Colon (tissue), 2 donors: Measurements from ENCODE around the gene ACADVL.

Experiments
- FAIRE-seq: peaks from 2 replicates; lab custom pipeline; 2012; peaks lifted over from hg19 to GRCh38; lab: Jason Lieb, UNC
- donor health status: control.
- donor health status: control.

The ACADVL gene

DNA sequence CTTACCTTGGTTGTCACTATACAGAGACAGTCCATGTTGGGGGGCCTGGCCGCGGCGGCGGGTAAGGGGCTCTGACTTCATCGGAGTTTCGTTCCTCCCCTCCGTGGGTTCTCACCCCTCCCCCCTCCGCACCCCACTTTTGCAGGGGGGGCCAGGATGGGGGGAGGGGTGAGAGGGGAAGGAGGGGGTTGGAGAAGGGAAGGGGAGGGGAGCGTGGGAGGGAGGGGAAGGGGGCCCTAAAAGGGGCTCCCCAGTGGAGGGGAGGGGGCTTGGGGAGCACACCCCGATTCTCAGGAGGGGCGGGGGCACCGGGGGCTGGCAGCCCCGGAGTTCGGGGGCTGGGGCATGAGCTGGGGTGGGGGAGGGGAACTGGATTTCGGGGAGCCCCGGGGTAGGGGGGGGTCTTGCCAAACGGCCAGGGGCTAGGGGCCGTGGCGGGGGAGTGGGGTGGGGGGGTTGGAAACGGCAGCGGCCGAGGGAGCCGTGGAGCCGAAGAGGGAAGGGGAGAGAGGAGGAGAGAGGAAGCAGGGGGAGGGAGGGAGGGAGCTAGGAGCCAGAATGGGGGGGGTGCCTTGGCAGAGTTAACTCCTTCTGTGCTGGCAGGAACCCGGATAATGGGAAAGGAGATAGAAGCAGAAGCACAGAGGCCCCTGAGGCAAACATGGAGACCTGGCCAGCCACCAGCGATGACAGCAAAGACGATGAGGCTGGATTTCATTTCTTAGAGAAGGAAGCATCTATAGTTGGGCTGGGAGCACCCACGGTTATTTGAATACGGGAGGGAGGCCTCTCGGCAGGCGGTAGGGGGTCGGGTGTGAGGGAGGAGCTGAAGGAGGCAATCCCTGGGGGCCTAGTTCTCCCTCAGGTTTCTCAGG lies 2.4 kb upstream of the ACADVL start:
- FAIRE-seq = no peak

DNA sequence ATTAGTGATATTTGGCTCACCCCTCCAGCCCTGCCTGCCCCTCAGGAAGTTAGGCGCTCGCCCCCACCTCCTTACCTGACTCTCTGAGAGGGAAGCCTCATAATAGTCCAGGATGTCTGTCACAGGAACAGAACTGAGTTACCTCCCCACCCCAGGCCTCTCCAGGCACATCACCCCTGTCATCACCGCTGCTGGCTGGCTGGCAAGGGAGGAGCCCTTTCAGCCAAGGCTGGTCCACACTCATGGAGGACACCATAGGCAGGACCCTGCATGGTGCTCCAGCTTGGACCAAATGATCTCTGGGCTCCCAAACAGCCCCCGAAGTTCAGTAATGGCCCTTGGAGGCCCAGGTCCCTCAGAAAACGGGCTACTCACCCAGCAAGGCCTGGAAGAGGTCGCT lies 1.6 kb upstream of the ACADVL start:
- no peak for FAIRE-seq

DNA sequence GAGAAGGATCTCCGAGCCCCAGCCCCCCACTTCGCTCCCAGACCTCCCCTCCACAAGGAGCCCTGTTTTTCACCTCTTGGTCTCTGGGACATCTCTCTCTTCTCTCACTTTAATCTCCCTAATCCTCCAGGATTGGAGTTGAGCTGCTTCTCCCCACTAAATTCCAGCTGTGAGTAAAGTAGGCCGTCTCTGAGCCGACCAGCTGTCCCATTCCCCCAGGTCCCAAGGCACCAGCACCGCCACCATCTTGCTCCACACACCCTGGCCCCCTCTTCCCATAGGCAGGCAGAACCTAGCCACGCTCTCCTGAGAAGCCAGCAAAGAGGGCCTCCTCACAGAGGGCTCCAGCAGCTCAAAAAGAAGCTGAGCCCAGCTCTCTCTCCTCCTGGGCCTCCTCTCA lies 980 bp upstream of the ACADVL start:
- FAIRE-seq = no peak

DNA sequence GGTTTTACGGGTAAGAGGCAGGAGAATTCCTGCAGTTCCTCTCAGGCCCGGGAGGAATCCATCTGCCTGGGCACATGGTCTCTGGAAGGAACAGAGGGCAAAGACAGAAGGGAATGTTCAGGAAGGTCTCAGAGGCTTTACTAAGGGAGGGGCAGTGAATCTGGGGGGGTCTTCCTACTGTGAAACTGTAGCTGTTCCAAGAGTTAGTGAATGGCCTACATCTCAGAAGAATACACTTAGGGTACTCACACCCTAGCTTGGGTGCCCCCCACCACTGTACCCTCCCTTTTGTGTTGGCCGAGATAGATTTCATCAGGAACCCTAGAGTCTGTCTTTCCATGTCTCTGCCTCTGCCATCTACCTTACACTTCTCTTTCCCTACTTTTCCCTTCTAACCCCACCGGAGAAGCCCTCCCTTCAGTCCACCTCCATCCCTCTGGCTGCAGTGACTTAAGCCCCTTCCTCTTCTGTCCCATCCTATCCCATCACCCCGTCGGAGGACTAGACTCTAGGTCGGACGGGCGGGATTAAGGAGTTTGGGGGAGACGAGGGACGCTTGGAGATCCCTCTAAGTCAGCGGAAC lies 418 bp upstream of the ACADVL start:
- FAIRE-seq = no peak

DNA sequence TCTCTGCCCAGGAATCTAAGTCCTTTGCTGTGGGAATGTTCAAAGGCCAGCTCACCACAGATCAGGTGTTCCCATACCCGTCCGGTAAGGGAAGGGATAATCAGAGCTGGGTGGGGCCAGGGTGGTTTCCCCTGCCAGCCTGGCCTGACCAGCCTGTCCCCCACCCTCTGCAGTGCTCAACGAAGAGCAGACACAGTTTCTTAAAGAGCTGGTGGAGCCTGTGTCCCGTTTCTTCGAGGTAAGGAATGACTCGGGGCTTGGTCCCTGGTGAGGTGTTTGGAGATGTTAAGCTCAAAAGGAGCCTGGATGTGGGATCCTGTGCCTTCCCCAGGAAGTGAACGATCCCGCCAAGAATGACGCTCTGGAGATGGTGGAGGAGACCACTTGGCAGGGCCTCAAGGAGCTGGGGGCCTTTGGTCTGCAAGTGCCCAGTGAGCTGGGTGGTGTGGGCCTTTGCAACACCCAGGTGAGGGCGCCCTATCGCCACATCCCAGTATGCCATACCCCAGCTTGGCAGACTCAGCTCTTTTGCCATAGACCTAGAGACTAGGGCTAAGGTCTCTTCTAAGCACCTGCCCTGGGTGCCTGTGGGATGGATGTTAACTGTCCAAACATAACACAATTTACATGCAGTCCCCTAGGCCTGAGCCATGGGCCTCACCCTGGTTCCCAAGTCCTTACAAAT lies 997 bp downstream of the ACADVL start:
- FAIRE-seq = no peak

DNA sequence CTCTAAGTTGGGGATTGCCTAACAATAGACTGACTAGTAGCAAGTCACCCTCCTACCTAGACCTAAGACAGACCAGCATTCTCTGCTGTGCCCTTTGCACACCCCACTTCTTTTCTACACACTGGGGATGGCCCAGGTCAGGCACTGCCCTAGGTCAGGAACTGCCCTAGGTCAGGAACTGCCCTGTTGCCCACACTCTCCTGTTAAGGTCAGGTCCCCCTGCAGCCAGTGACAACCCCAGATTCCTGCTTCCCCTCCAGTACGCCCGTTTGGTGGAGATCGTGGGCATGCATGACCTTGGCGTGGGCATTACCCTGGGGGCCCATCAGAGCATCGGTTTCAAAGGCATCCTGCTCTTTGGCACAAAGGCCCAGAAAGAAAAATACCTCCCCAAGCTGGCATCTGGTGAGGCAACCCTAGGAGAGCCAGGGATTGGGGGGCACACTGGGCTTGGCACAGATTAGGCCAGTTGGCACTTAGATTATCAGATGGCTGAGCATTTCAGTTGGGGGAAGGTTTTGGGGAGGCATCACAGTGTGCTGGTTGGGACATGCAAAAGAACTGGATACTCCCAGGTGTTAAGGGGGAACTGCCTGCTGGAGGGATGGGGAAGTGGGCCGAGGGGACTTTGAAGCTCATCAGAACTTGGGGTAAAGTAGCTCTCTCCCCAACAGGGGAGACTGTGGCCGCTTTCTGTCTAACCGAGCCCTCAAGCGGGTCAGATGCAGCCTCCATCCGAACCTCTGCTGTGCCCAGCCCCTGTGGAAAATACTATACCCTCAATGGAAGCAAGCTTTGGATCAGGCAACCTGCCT lies 1.7 kb downstream of the ACADVL start:
- no peak for FAIRE-seq

DNA sequence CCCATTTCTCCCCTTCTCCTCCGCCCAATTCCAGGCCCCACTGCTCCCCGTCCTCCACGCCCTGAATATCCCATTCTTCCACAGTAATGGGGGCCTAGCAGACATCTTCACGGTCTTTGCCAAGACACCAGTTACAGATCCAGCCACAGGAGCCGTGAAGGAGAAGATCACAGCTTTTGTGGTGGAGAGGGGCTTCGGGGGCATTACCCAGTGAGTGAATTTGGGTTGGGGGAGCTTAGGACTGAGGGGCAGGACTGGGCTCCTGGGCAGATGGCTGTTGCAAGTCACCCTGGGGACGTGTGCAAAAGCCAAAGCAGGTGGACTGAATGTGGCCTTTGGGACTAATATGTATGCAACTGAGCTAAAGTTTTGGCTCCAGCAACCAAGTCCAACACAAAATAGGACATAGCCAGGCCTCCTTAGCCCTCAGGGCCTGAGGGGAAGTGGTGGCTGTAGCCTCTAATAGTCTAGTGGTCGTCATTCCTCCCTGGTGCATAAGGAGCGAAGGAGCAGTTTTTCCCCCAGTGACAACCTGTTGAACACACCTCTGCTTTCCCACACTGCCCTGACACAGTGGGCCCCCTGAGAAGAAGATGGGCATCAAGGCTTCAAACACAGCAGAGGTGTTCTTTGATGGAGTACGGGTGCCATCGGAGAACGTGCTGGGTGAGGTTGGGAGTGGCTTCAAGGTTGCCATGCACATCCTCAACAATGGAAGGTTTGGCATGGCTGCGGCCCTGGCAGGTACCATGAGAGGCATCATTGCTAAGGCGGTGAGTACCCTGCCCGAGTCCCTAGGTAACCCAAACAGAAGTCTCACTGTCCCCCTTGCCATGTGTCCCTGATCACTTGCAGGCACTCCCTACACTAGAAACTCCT lies 2.6 kb downstream of the ACADVL start:
- FAIRE-seq = no peak

DNA sequence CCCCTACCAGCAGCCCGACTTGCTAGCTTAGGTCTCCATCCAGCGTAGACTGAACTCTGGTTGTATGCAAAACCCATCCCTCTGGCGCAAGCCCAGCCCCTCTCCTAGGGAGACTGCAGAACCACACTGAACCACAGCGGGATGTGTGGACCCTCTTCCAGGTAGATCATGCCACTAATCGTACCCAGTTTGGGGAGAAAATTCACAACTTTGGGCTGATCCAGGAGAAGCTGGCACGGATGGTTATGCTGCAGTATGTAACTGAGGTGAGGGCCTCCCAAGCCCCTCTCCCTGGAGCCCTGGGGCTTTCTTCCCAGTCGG lies 3.2 kb downstream of the ACADVL start:
- no peak for FAIRE-seq

DNA sequence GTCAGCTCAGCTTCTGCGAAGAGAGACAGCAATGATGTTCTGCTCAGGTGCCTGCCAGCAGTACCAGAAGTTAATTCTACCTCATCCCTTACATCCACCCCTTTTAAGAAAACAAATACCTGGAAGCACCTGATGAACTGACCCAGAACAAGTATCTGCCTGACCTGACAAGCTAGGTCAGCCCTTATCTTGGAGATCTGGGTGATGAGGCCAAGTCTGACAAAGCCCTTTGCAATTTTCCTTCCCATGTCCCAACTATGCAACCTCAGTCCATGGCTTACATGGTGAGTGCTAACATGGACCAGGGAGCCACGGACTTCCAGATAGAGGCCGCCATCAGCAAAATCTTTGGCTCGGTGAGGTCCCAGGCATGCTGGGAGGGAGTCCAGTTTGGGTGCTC lies 3.6 kb downstream of the ACADVL start:
- FAIRE-seq = no peak

DNA sequence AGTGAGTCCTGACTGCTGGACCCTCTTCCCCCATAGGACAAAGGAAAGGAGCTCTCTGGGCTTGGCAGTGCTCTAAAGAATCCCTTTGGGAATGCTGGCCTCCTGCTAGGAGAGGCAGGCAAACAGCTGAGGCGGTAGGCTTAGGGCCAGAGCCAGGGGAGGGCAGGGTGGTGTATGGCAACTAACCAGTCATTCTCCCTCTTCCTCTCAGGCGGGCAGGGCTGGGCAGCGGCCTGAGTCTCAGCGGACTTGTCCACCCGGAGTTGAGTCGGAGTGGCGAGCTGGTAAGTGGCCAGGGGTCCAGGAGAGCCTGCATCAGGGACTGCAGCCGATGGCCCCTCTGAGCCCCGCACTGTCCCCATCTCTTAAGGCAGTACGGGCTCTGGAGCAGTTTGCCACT lies 4.4 kb downstream of the ACADVL start:
- FAIRE-seq = no peak

DNA sequence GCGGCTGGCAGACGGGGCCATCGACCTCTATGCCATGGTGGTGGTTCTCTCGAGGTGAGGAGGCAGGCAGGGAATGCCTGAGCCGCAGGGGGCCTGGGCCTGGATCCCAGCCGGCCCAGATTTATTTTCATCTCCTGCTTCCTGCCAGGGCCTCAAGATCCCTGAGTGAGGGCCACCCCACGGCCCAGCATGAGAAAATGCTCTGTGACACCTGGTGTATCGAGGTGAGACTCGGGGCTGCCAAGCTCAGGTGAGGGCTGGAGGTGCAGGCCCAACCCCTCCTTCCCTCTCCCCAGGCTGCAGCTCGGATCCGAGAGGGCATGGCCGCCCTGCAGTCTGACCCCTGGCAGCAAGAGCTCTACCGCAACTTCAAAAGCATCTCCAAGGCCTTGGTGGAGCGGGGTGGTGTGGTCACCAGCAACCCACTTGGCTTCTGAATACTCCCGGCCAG lies 4.9 kb downstream of the ACADVL start:
- no peak for FAIRE-seq

DNA sequence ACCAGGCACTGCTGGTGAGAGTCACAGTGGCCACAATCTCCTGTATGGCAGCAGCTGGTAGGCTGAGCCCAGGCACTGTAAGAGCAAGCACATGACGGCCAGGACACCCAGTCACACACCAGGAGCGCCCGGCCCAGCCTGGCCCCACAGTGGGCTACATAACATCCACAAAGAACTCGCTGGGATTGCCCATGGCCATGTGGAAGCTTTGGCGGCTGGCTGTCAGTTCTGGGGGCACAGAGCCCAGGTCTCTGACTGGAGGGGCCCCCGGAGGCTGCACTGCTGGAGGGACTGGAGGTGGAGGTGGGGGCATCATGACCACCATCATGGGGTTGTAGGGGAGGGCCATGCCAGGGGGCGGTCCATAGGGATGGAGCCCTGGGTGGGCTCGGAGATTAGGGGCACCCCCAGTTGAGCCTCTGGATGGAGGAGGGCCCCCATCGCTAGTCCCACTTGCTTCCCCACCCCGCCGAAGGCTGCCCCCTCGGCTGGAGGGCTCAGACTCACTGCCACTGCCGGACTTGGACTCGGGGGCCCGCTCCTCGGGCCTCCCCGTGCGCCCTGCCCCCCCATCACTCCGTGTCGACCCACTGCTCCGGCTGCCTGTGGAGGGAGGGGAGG lies 6.1 kb downstream of the ACADVL start:
- FAIRE-seq = no peak

DNA sequence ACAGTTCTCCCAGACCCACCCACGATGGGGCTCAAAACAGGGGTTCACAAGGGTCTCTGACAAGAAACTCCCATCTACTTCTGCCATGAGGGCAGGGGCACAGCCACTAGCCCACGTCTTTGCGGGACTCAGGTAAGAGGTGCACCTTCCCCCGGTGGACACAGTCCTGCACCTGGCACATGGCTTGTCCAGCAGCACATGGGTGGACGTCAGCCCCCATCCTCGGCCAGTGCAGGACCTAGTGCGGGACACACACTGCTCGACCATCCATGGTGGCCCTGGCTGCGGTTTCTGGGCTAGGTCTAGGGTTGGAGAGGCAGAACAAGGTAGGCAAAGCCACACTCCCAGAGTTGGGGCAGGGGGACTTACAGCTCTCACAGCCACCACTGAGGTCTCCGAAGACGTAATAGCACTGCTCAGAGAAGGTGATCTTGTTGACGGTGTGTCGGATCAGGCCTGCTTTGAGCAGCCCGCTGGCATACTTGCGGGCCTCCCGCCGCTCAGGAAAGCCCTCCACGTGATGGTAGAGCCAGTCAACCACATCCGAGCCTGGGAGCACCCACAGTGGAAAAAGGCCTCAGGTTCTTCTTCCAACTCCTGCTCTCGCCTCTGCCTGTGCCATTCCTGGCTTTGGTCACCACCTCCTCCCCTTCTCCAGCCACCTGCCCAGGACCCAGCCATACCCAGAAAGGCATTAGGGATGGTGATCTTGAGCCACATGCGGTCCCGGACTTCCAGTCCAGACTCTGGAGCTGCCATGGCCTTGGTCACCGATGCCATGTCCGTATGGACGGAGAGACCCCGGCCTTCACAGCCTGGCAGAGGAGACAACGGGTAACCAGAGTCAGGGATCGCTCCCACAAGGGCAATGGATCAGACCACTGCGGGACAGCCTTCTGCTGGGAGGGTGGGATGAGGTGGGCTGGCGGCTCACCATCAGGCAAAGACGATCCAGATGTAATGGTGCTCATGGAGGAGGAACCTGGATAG lies 7.3 kb downstream of the ACADVL start:
- no peak for FAIRE-seq

DNA sequence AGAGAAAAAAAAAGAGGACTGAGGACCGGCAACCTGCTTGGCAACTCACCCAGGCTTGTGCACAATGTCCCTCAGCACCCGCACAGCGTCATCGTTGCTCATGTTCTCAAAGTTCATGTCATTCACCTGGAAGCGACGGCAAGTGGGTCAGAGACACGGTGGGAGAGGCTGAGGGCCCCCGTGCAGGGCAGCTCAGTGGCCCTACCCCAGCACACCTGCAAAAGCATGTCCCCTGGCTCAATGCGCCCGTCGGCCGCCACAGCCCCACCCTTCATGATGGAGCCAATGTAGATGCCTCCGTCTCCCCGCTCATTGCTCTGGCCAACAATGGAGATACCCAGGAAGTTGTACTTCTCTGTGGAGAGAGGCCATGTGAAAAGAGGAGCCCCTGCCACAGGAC lies 9.2 kb downstream of the ACADVL start:
- FAIRE-seq = no peak

DNA sequence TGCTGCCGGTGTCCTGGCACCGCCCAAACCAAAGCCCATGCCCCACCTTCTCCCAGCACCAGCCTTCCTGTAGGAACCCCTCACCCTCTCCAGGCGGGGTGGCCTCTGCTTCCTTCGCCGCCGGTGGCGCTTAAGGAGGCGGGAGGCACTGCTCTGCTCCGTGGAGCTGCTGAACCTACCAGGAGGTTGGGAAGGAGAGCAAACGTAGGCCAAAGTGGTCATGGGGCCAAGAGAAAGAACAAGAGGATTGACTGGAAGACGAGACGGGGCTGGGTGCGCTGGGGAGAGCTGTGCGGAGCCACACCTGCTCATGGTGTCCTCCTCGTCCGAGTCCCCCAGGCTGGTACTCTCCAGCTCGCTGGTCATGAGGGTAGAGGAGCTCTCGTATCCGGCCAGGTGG lies 9.8 kb downstream of the ACADVL start:
- FAIRE-seq = no peak

DNA sequence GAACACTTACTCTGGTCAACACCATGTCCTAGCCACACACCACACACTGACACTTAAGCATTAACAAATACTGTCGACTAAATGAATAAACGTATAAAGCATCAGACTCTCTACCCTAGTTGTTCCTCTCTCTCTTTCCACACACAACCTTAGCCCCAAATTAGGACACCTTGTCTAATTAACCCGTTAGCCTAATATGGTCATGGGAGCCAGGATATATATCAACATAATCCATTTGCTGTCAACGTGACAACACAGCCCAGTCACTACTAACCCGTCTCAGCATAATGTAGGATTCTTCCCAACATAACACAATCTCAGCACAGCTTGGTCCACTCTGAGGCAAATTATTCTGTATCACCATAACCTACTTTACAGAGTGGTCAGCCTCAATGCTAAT lies 12.4 kb downstream of the ACADVL start:
- no peak for FAIRE-seq

DNA sequence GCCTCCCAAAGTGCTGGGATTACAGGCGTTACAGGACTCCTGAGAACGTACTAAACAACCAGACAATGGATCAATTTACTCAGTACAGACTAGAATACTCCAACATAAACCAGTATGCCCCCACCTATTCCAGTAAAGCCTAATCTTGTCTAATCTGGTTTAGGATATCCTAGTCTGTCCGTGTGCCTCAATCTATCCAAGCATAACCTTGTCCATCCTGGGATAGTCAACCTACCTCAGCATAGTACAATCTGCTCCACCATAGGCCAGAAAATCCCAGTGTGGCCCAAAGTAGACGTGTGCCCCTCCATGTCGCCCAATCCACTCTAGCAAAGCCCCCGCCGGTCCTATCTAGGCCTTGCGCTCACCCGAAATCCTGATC lies 14.0 kb downstream of the ACADVL start:
- no peak for FAIRE-seq

DNA sequence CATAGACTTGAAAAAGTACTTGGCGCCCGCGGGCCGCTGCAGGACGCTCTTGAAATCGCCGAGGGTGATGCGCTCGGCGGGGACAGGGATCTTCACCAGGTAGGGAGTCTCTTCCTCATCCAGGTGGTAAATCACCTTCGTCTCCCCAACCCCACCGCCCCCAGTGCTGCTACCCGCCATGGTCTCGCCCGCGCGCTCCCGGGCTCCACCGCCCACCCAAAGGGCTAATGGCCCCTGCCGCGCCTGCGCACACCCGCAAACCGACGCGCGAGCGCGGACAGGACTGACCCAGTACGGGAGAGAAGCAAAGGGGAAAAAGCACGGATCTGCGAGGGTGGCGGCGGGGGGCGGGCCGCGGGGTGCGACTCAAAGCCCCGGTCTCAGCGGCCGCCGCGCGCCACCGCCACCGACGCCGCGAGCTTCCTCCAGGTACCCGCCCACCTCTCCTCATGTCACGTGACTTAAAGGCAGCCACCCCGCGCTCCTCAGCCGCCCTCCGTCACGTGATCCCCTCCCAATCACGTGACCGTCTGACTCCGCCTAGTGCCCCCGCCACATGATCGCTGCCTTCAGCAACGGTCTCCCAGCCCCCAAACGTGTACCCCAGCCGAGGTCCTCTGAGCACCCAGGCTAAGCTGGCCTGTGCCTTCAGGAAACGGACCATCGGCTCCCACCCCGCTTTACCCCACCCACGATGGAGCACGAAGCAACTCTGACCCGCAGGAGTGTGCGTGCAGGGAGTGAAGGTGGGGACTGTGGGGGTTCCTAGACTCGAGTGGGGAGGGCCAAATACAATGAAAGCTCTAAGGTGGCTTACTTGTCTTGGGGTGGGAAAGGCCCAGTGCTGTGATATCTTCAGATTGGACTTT lies 14.6 kb downstream of the ACADVL start, which contains the start of gene DVL2:
TSS of gene DVL2 (minus strand) at position 435 of the 869 bp plus-strand sequence. CDS start at position 180, 255 bp downstream.
- no peak for FAIRE-seq
